Mammary epithelial cell (primary cell): ENCODE results near the gene SLC6A15.

Experiments used
- EZH2 ChIP-seq: IDR thresholded peaks from 2 replicates; pipeline ENCODE4 v1.6.1; 2012; ENCODE audit warnings: low read length, inconsistent platforms, borderline replicate concordance
- TF ChIP-seq, protein P1 (sequence below), 2 donors: IDR thresholded peaks in 1 of 2; conservative IDR thresholded peaks in 1 of 2; 2 replicates each; pipeline ENCODE4 v1.5.1; 2011 to 2012; ENCODE audit warnings: inconsistent platforms in 2 of 2, low read length in 2 of 2, mild to moderate bottlenecking in 2 of 2, control low read depth in 1 of 2, low read depth in 1 of 2; ENCODE audit not compliant: insufficient read depth in 1 of 2; ENCODE audit errors: extremely low read depth in 1 of 2

DNA sequence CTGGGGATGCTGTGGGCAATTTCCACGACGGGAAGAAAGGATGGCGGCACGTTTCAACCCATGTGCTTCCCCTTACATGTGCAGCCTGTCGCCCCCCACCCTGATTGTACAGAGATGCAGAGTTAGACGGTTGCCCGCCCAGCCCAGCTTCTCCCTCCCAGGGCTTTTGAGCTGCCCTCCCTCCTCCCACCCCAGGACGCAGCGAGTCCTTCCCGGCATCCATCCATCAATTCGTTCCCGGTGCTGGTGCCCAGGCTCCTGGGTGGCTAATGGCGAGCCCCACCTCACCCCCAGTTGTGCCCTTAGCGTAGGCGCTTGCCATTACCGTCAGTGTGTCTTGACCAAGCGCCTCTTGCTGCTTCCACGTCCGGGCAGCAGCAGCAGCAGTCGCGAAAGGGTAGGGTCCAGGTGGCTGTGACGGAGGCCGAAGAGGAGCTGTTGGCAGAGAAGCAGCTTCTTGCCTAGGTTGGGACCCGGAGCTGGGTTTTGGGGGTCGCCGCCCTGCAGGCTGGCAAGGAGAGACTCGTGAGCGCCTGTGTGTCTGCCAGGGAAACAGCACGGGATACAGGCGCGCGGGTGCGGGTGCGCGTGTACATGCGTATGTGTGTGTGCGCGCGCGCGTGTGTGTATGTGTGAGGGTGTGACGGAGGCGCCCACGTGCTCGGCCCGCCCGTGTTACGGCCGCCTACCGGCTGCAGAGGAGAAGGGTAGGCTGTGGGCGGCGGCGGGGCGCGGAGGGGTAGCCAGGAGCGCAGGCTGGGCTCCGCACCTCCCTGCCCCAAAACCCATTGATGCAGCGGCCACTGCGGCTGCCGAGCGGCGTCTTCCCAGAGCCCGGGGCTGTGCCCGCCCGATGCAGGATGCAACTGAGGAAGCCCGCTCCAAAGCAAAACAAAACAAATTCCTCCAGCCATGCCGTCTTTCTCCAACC lies at the start of gene SLC6A15:
- TF ChIP-seq, protein P1, sequence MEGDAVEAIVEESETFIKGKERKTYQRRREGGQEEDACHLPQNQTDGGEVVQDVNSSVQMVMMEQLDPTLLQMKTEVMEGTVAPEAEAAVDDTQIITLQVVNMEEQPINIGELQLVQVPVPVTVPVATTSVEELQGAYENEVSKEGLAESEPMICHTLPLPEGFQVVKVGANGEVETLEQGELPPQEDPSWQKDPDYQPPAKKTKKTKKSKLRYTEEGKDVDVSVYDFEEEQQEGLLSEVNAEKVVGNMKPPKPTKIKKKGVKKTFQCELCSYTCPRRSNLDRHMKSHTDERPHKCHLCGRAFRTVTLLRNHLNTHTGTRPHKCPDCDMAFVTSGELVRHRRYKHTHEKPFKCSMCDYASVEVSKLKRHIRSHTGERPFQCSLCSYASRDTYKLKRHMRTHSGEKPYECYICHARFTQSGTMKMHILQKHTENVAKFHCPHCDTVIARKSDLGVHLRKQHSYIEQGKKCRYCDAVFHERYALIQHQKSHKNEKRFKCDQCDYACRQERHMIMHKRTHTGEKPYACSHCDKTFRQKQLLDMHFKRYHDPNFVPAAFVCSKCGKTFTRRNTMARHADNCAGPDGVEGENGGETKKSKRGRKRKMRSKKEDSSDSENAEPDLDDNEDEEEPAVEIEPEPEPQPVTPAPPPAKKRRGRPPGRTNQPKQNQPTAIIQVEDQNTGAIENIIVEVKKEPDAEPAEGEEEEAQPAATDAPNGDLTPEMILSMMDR (conservative IDR thresholded peaks at IDR 0.05 in 1 of 2, IDR thresholded peaks at IDR 0.05 in 1 of 2; ENCODE audit: extremely low read depth in 1 of 2, insufficient read depth in 1 of 2, low read depth in 1 of 2, low read length in 2 of 2): peak; percentile 43 to 74
- no peak for TF ChIP-seq EZH2
